Keratinocyte (primary cell): ENCODE measurements around the gene NDUFAF2. TPM values are rescaled to one million over a fixed set of nuclear protein-coding genes. Genes with fewer than 3 reads are reported as not detected.
A peak's percentile ranks its signal among the peaks of the same experiment; 100 is the strongest.

ENCODE experiments used
- DNase-seq: peaks from one replicate; pipeline ENCODE4 v3.0.0-alpha.2; 2011; ENCODE audit warnings: low read depth, missing footprints, low spot score
- FAIRE-seq: peaks from 2 replicates; lab custom pipeline; 2011; peaks lifted over from hg19 to GRCh38; lab: Jason Lieb, UNC
- H2AFZ ChIP-seq: 2 replicates; pipeline ENCODE4 v1.6.0; 2012; ENCODE audit warnings: low read length, control low read depth, inconsistent platforms; ENCODE audit not compliant: control insufficient read depth
- H3K27ac ChIP-seq: 2 replicates; pipeline ENCODE4 v1.5.1; 2011; ENCODE audit warnings: low read length; ENCODE audit not compliant: control insufficient read depth, insufficient read depth
- H3K27me3 ChIP-seq: 3 replicates; pipeline ENCODE4 v1.6.0; 2011; ENCODE audit warnings: low read length; ENCODE audit not compliant: control insufficient read depth, insufficient read depth; ENCODE audit errors: extremely low read depth
- H3K36me3 ChIP-seq, 2 experiments: 2 replicates in 1 of 2; 3 replicates in 1 of 2; pipeline ENCODE4 v1.5.1; 2011; ENCODE audit warnings: low read length in 2 of 2, mild to moderate bottlenecking in 1 of 2; ENCODE audit not compliant: control insufficient read depth in 2 of 2, insufficient read depth in 2 of 2; ENCODE audit errors: extremely low read depth in 1 of 2
- H3K4me1 ChIP-seq: 3 replicates; pipeline ENCODE4 v1.5.1; 2011; ENCODE audit warnings: low read length; ENCODE audit not compliant: control insufficient read depth, insufficient read depth; ENCODE audit errors: extremely low read depth
- H3K4me2 ChIP-seq: 3 replicates; pipeline ENCODE4 v1.6.0; 2011; ENCODE audit warnings: low read depth, low read length; ENCODE audit not compliant: control insufficient read depth, insufficient read depth; ENCODE audit errors: extremely low read depth
- H3K4me3 ChIP-seq, 3 experiments: fragments of 200-600 bp in 1 of 3; sonication (generic) in 1 of 3; 2 replicates in 2 of 3; 3 replicates in 1 of 3; pipeline ENCODE4 v1.5.1; 2011 to 2016; ENCODE audit warnings: low read length in 3 of 3, mild to moderate bottlenecking in 3 of 3, control low read depth in 2 of 3, inconsistent platforms in 1 of 3, low read depth in 1 of 3, mixed read lengths in 1 of 3, mixed run types in 1 of 3, moderate library complexity in 1 of 3; ENCODE audit not compliant: control insufficient read depth in 2 of 3, insufficient read depth in 2 of 3; ENCODE audit errors: extremely low read depth in 1 of 3
- H3K79me2 ChIP-seq: 2 replicates; pipeline ENCODE4 v1.6.0; 2012; ENCODE audit warnings: low read length; ENCODE audit not compliant: control insufficient read depth, insufficient read depth
- H3K9ac ChIP-seq: 3 replicates; pipeline ENCODE4 v1.6.0; 2011; ENCODE audit warnings: low read length; ENCODE audit not compliant: control insufficient read depth, insufficient read depth; ENCODE audit errors: extremely low read depth
- H3K9me1 ChIP-seq: 3 replicates; pipeline ENCODE4 v1.6.0; 2011; ENCODE audit warnings: low read length; ENCODE audit not compliant: control insufficient read depth, insufficient read depth; ENCODE audit errors: extremely low read depth
- H3K9me3 ChIP-seq: 2 replicates; pipeline ENCODE4 v1.5.1; 2012; ENCODE audit warnings: low read depth, low read length; ENCODE audit not compliant: control insufficient read depth
- H4K20me1 ChIP-seq: 3 replicates; pipeline ENCODE4 v1.6.0; 2011; ENCODE audit warnings: low read length; ENCODE audit not compliant: control insufficient read depth, insufficient read depth; ENCODE audit errors: extremely low read depth
- EZH2 ChIP-seq: IDR thresholded peaks from one replicate; pipeline ENCODE4 v1.6.1; 2012; ENCODE audit warnings: inconsistent platforms, mild to moderate bottlenecking, low read length, moderate library complexity
- dilution Hi-C: fragments of 300-500 bp; cut with MboI; formaldehyde crosslinking; loops from one replicate; pipeline ENCODE4 v1.7.0; 2020; ENCODE audit warnings: low sequenced_read_pairs; ENCODE audit not compliant: extremely low pct_ligation_motif_present
- polyA plus RNA-seq, 5 experiments: library from polyadenylated mRNA; depleted of rRNA in 3 of 5; stranded (reverse) in 3 of 5; stranded (forward) in 1 of 5; unstranded in 1 of 5; fragments of >200 nt; gene quantifications; 1 replicate in 1 of 5; 2 replicates in 3 of 5; 3 replicates in 1 of 5; pipeline versions ENCODE4 v1.2.1 to v1.2.3, GENCODE V29; 2011 to 2012; ENCODE audit warnings: missing spikeins in 2 of 5, low read depth in 1 of 5, low replicate concordance in 1 of 5
- TF ChIP-seq, protein P1 (sequence below), 3 experiments: IDR thresholded peaks in 1 of 3; conservative IDR thresholded peaks in 1 of 3; optimal IDR thresholded peaks in 1 of 3; 2 replicates in 2 of 3; 3 replicates in 1 of 3; pipeline versions ENCODE3 to v1.5.1; 2011; ENCODE audit warnings: low read length in 3 of 3, mild to moderate bottlenecking in 3 of 3, moderate library complexity in 2 of 3, control low read depth in 1 of 3, inconsistent platforms in 1 of 3; ENCODE audit not compliant: insufficient read depth in 2 of 3; ENCODE audit errors: extremely low read depth in 1 of 3

The NDUFAF2 gene
- polyA plus RNA-seq, 1 donor (not counting 4 experiments of a cell fraction or from before 2014, with no cell fraction given), result 62.3 TPM

DNA sequence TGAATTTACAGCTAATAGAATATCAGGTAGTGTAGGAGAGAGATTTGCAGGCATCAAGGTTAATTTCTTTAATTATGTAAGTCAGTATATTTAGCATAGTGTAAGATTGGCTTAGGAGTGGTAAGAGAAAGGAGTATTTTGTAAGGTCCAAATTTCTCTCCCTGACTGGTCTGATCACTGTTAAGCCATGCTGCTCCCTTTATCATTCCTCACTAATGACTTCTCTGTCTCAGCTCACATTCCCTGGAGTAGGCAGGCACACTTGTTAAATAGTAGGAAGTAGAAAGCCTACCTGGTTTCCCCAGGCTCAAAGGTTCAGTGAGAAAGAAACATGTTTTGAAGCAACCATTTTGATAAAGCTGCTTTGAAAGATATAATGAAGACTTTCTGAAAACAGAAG, 126.5 kb downstream of the NDUFAF2 start:
- no peaks in the 10 kb centered on the region for H4K20me1 ChIP-seq
- dilution Hi-C loops, result no loop called here
- H3K9me3 ChIP-seq, result no peaks in the 10 kb centered on the region
- no peak for FAIRE-seq
- no peaks in the 10 kb centered on the region for H3K9me1 ChIP-seq
- TF ChIP-seq, protein P1, sequence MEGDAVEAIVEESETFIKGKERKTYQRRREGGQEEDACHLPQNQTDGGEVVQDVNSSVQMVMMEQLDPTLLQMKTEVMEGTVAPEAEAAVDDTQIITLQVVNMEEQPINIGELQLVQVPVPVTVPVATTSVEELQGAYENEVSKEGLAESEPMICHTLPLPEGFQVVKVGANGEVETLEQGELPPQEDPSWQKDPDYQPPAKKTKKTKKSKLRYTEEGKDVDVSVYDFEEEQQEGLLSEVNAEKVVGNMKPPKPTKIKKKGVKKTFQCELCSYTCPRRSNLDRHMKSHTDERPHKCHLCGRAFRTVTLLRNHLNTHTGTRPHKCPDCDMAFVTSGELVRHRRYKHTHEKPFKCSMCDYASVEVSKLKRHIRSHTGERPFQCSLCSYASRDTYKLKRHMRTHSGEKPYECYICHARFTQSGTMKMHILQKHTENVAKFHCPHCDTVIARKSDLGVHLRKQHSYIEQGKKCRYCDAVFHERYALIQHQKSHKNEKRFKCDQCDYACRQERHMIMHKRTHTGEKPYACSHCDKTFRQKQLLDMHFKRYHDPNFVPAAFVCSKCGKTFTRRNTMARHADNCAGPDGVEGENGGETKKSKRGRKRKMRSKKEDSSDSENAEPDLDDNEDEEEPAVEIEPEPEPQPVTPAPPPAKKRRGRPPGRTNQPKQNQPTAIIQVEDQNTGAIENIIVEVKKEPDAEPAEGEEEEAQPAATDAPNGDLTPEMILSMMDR (optimal IDR thresholded peaks at IDR 0.05 in 1 of 3, IDR thresholded peaks at IDR 0.05 in 1 of 3, conservative IDR thresholded peaks at IDR 0.05 in 1 of 3; ENCODE audit: extremely low read depth in 1 of 3, insufficient read depth in 2 of 3, low read length in 3 of 3), result no peak
- TF ChIP-seq EZH2, result no peak
- H3K27ac ChIP-seq, result no peak overlapping the region
- H3K27me3 ChIP-seq, result no peaks in the 10 kb centered on the region
- no peak overlapping the region for H3K9ac ChIP-seq
- H3K79me2 ChIP-seq, result no peaks in the 10 kb centered on the region
- H2AFZ ChIP-seq, result no peak overlapping the region
- H3K4me3 ChIP-seq, result no peak overlapping the region
- peaks cover 0 to 3% of the 10 kb centered on the region in 2 experiments for H3K36me3 ChIP-seq
- H3K4me1 ChIP-seq, result no peaks in the 10 kb centered on the region
- H3K4me2 ChIP-seq, result no peak overlapping the region
- no peak for DNase-seq

DNA sequence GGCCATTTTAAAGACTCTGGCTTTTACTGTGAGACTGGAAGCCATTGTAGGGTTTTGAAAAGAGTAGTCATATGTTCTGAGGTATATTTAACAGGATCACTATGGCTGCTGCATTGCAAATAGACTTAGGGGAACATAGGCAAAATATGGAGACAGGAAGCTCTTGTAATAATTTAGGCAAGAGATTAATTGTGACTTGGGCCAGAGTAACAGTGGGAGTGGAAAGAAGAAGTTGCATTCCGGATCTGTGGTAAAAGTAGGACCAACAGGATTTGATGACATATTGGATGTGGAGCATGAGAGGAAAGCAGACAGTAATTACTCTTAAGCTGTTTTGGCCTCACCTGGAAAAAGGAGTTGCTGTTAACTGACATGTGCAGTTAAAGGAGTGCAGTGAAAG, 131.6 kb downstream of the NDUFAF2 start:
- no peak overlapping the region for H3K9ac ChIP-seq
- H3K9me3 ChIP-seq, result no peaks in the 10 kb centered on the region
- H3K36me3 ChIP-seq, result peaks cover 0 to 3% of the 10 kb centered on the region in 2 experiments
- H3K79me2 ChIP-seq, result no peaks in the 10 kb centered on the region
- no peak overlapping the region for H2AFZ ChIP-seq
- TF ChIP-seq, protein P1 (optimal IDR thresholded peaks at IDR 0.05 in 1 of 3, IDR thresholded peaks at IDR 0.05 in 1 of 3, conservative IDR thresholded peaks at IDR 0.05 in 1 of 3; ENCODE audit: extremely low read depth in 1 of 3, insufficient read depth in 2 of 3, low read length in 3 of 3), result no peak
- no peak for TF ChIP-seq EZH2
- no peak for DNase-seq
- H3K4me3 ChIP-seq, result no peak overlapping the region
- H3K4me2 ChIP-seq, result no peak overlapping the region
- H3K9me1 ChIP-seq, result no peaks in the 10 kb centered on the region
- no peaks in the 10 kb centered on the region for H3K4me1 ChIP-seq
- FAIRE-seq, result peak; percentile 55
- dilution Hi-C loops, result no loop called here
- H3K27ac ChIP-seq, result no peak overlapping the region
- no peaks in the 10 kb centered on the region for H4K20me1 ChIP-seq
- H3K27me3 ChIP-seq, result no peaks in the 10 kb centered on the region
